NCI-H2029 treated with DMSO at 0.1 percent for 48 hours (cell line): ENCODE measurements around the gene MOCS2.

Source experiments
- DNase-seq: peaks from one replicate; lab custom pipeline; 2025; lab: John Stamatoyannopoulos, UW

The MOCS2 gene

DNA sequence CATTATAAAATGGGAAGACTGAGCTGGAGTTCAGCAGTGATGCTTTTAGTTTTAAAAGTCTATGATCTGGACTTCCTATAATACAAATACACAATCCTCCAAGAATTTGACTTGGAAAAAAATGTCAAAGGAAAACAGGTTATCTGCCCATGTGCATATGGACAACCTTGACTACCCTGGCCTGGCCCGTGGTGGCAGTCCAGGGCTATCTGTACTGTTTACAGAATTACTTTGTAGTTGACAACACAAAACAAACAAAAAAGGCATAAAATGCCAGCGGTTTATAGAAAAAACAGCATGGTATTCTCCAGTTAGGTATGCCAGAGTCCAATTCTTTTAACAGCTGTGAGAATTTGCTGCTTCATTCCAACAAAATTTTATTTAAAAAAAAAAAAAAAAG is 17.3 kb downstream of the MOCS2 start:
- DNase-seq = no peak

DNA sequence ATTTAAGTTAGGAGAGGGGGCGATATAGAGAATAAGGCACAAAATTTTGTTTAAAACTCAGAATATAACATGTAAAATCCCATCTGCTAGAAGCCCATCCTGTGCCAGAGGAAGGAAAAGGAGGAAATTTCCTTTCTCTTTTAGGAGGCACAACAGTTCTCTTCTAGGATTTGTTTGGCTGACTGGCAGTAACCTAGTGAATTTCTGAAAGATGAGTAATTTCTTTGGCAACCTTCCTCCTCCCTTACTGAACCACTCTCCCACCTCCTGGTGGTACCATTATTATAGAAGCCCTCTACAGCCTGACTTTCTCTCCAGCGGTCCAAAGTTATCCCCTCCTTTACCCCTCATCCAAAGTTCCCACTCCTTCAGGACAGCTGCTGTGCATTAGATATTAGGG is 18.3 kb downstream of the MOCS2 start:
- no peak for DNase-seq

DNA sequence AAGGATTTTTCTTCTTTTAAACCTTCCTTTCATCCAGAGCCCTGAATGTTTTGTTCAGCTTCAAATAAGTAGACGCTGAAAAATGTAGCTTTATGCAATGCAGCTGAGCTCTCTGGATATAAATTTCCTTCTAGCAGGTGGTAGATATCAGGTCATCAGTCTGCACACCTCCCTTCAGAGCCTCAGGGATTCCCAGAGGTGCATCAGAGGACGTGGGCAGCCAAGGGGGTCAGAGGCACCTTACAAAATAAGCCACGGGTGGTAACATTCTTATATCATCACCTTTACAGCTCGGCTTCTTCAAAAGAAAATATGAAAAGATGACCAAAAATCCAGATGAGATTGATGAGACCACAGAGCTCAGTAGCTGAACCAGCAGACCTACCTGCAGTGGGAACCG is 19.3 kb downstream of the MOCS2 start:
- no peak for DNase-seq

DNA sequence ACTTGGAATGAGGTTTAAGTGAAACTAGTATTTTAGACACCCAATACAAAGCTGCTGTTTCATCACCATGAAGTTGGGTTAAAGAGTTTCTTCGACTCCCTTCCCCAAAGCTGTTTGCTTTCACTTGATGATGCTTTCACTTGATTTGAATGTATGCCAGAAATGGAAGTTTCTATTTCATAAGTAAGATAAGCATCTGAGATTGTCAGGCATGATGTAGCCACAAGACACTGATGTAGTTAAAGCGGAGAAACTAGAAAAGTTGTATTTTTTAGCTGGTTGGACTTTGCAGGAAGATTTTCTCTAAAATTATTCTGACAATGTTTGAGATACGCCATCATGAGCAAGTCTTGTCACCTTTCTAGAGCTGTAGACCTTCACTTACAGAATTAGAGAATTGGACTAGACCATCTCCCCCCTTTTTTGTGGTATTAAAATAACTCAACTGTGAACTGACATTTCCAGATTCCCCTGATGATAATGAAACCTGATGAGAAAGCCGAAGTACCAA is 20.0 kb downstream of the MOCS2 start:
- no peak for DNase-seq

GRCh38 chr5:53087621-53088121 is 21.9 kb downstream of the MOCS2 start:
- no peak for DNase-seq

DNA sequence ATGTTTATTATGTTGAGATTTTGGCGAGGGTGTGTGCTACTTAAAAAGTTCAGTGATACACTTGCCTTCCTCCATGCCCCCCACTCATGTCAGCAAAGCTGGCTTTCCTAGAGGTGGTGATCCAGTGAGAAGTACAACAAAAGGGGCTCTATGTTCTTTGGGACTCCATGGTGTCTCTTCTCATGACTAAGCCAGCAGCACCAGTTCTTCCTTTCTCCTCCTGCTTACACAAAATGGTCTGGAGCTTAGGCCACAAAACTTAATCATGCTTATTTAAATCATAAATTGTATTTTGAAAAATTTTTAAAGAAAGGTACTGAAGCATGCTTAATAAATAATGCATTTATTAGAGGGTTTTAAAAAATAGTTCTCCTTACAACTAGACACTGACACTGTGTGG is 22.4 kb downstream of the MOCS2 start:
- DNase-seq = no peak

DNA sequence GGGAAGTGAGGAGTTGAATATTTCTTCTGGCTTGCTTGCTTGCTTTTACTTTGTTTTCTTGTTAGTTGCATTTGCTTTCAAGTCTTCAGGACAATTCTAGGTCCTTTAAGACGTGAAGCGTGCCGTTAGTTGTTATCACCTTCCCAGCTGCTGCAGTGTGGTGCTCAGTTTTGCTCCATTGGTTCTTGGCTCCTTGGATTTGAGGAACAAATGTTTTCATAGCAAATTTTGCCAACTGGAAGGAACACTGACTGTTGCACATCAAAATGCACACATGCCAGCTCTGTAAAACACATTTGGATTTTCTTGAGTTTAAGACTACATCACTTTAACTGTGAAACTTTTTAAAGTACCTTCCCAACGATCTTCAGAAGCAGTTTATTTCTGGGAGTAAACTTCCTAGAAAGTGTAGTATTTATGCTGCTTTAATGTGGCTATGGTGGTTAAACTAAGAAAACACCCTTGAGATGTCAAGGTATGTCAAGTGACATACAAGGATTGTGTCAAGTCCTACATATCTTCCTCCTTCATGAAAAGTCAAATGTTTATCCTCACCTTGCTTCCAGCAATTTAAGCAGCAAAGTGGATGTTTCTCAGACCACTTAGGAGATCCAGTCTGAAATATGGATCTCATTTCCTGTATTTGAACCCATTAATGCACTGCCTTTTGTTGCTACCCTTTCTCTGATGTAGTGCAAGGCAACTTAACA is 24.9 kb downstream of the MOCS2 start:
- no peak for DNase-seq

DNA sequence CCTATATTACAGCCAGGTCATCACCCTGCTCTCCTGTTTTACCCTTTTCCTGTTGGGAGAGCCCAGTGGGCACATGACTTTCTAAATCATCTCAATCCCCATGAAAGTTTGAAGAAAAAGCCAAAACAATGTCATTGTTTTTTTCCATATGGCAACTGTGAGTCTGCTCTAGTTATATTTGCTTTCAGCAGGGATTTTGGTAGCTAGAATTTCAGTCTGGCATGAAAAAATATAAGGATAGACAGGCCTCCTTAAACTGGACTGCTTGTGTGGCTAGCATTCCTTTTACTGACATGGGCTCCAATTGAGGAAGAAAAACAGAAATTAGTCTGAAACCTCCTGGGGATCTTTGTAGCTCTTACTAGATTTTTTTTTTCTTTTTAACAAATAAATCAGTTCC is 25.6 kb downstream of the MOCS2 start:
- DNase-seq = no peak

DNA sequence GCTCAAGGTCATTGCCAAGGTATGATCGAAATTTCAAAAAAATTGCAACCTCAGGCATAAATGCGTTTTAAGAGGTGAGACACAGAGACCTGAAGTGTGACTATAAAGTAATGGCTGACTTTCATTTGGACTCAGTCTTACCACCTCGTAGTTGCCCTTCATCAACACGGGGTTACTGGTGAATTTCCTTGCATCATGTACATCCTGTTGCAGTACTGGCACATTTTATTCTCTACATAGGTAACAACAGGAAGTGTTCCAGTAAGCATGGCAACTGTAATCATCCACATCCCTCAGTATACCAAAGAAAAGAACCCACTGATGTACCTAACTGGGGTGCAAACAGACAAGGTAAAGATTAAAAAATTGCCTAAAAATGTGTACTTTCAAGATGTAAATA is 29.3 kb downstream of the MOCS2 start:
- no peak for DNase-seq

DNA sequence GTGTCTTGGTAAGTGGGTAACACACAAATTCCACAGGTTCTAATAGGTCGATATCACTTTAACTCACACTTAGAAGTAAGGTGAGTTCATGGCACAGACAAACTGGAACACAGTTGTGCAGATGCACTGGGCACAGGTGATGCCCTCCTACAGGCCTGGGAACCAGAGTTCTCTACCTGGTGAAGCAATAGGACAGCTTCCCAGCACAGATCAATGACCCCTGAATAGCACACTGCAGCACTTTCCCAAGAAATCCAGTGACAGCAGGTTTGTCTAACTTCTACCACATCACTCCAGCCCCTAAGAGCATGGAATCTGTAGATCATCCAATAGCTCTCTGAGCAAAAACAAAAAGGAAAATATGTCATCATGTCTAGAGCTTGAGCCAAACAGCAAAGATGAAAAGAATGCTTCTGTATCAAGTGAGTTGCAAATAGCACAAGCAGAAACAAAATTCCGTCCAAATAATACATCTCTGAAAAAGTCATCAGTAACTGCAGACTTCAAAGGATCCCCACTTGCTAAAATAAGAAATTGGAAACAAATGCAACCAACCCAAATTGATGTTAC is 33.5 kb downstream of the MOCS2 start:
- DNase-seq = no peak

DNA sequence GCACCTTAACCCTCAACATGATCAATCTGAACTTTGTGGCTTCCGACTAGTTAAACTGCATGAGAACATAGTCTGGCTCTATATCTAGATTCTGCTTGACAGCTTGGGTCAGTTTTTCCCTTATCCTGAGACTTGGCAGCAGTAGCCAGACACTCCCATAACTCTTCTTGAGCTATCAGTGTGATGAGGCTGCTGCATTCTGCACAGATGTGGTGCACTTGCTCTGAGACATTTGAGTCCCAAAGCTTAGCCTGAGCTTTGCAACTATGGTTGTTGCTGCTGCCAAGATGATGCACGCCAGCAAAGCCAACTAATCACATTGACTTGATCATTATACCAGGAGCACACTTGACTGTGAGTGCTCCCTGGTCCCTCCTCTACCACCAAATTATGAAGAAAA is 36.2 kb downstream of the MOCS2 start:
- DNase-seq = no peak

DNA sequence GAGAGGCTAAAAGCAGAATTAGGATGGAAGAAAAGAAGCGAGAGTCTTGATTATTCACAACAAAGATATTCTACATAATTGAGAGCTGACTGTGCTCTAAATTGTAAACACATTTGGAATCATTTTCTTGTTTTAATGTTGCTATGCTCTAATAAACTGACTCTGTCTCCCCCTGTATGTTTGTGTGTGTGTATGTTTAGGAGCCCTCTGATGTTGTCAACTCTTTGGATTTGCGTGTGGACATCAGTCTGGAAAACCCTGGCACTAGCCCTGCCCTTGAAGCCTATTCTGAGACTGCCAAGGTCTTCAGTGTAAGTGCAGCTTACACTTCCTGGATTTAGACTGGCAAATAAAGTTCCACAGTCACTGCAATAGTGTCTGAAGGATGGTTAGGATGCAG is 37.8 kb downstream of the MOCS2 start:
- DNase-seq = no peak

GRCh38 chr5:53071298-53071697 is 38.3 kb downstream of the MOCS2 start:
- DNase-seq = no peak

- no peak for DNase-seq
Measured at GRCh38 chr5:53069626-53070025, 39.9 kb downstream of the MOCS2 start.

DNA sequence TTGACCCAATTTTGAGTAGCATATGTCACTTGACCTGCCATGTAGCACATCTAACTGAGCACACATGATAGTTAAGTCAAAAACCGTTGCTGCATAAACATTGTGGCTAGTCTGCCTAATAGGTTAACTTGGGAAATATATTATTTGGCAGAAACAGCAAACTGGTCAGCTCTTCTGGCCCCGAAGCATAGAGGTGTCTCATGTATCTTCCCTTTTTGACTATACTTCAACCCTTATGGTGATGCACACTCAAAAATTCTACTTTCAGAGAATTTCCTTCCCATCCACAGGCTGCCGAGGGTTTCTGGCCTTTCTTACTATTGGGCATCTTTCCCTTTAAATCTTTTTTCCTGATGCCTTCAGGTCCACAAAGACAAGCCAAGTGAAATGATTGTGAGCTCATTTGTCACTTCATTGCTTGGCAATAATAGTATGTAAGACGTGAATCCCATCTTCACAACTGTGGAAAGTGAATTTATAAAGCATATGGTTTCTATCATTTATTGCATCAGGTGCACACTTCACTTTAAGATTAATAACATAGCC is 41.2 kb downstream of the MOCS2 start:
- no peak for DNase-seq

DNA sequence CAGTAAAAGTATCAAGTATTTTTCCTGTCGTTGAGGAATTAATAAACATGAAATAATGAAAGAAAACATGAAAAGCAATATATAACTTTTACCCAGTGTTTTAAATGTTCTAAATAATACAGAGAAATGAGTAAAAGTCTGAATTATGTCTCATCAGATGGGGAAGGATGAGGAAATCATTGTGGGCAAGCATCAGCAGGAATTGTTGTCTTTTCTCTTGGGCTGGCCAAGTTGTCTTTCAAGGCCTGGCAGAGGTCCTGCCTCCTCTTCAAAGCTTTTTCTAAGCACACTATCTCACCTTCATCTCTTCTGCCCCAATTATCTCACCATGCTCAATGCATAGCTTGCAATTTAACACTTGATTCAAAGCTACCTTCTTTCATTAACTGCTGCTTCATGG is 41.9 kb downstream of the MOCS2 start:
- no peak for DNase-seq

DNA sequence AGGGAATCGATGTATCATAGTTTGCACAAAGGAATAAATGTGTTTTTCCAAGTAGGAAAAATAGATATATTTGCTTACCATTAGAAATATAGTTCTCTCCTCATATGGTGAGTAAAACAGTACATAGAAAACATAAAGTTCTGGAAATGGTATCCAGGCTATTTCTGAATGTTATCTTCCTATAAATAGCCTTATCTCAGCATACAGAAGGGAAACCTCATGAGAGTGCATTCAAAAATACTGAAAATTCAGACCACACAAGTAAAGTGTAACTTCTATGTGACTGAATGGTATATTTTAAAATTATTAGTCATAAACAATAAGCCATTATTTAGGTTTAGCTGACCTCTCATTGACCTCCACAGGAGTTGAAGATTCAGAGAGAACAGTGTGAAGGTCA is 43.5 kb downstream of the MOCS2 start:
- DNase-seq = no peak

DNA sequence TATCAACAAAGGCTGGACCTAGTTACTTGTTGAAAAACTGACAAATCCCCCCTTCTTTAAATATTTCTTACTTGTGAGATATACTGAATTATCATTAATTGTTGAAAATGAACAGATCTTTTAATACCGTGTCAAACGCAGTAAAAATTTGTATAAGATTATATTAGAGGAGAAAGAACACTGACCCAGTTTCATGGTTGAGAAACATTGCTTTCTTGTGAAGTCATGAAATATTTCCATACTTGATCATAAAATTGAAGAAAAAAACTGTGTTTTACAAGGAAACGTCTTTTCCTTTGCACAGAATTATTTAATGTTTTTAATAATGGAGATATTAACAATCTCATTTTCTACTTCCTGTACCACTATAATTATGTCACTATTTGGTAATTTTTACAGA is 45.8 kb downstream of the MOCS2 start:
- DNase-seq = no peak

GRCh38 chr5:53063176-53063575 is 46.4 kb downstream of the MOCS2 start:
- no peak for DNase-seq

DNA sequence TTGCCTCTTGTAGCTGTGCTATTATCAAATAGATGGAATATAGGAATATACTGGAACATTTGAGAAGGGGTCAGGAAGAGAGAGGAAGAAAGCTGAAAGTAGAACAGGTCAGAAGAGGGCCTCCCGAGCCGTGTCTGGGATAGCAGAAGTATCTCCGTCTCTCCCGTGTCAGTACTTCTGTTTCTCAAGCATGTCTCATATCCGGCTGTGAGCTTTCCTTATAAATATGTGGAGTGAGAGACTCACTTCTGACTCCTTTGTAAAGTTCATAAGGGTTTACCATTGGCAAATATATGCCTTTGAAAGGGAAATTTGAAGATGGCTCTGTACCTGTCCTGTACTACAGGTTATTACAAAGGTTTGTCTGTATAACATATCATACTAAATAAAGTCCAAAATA is 50.3 kb downstream of the MOCS2 start:
- DNase-seq = no peak

GRCh38 chr5:53055365-53055764 is 54.2 kb downstream of the MOCS2 start:
- DNase-seq = no peak

DNA sequence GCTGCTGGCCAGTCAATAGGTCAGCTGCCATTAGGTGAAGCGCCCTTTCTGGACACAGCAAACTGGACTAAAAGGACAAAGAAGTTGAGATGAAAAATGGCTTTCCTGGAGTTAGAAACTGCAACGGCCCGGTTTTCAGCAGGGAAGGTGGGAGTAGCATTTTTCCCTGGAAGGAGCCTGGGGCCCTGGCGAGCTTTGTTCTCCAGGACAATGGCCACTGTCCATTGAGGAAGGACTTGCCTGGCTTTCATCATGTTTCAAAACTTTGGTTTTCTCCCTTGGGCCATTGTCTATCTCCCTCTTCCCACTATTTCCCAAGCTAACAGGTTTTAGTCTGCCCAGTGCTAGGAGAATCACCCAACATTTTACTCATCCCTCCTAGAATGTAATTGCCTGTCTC is 56.2 kb downstream of the MOCS2 start:
- DNase-seq = no peak

- DNase-seq = no peak
Measured at GRCh38 chr5:53052499-53052898, 57.1 kb downstream of the MOCS2 start.

DNA sequence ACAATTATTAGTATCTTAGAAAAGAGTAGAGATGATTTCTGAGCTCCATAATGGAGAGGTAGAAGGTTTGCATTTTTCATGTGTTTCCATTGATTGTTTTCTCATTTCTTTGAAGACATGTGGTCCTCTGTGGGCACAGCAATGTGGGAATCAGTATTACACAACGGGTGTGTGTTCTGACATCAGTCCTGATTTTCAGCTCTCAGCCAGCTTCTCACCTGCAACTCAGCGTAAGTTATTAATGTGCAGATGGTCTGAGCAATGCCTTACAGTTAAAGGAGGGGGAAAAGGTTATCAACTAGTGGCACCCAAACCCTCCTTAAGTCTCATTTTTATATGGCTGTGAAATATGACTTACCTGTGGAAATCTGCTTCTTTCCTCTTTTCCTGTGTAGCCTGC is 61.3 kb downstream of the MOCS2 start:
- DNase-seq = no peak
